ENCODE results near the gene GSTK1.

DNA sequence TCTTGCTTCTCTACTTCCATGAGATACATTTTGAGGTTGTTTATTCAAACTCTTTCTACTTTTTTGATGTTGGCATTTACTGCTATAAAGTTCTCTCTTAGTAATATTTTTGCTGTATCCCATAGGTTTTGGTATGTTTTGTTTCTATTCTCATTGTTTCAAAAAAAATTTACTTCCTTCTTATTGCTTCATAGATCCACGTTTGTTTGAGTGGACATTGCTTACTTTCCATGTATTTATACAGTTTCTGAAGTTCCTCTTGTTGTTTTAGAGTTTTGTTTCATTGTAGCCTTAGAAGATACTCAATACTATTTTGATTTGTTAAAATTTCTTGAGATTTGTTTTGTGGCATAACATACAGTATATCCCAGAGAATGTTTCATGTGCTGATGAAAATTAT, 27.7 kb upstream of the GSTK1 start:
- TF ChIP-seq YY1 (IDR thresholded peaks at IDR 0.05; ENCODE audit: insufficient read depth, insufficient read length) (no peak), SUZ12 (IDR thresholded peaks at IDR 0.05; ENCODE audit: extremely low read depth, insufficient read depth, insufficient read length) (no peak), ZNF274 (IDR thresholded peaks at IDR 0.05; ENCODE audit: low read depth, low read length) (no peak)
